ENCODE data around the gene NR1H3. TPM values are rescaled to one million over a fixed set of nuclear protein-coding genes. Genes with fewer than 3 reads are reported as not detected.

NR1H3 gene
- total and polyA plus RNA-seq, 9 donors = 18.0 to 39.7 (median 27.3) TPM

DNA sequence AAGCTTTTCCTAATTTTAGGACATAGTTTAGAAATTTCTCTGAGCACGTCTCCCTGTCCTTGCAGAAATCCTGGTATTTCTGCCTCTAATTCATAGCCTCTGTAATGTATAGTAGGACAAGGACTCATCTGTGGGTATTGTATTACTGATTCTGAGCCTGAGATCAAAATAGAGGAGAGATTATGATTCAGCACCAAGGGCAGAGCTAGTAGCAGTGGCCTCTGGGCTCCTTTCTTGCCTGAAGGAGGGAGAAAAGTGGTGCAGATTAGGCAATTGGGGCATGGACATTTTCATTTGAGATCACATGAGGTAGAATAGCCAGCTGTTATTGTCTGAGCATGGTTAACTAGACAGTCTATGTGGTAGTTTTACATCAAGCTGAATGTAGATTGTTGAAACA, 14.9 kb downstream of the NR1H3 start:
- H3K27ac ChIP-seq = no peak overlapping the region
- DNase-seq = no peak
- TF ChIP-seq CTCF (IDR thresholded peaks at IDR 0.05) = no peak
- no peak for TF ChIP-seq POLR2A (IDR thresholded peaks at IDR 0.05)
- no peak for TF ChIP-seq EP300 (IDR thresholded peaks at IDR 0.05)
- H3K36me3 ChIP-seq = no peaks in the 10 kb centered on the region
- no peak overlapping the region for H3K4me3 ChIP-seq
- no peaks in the 10 kb centered on the region for H3K9me3 ChIP-seq
- H3K4me1 ChIP-seq (ENCODE audit: insufficient read depth) = peaks cover 1% of the 10 kb centered on the region
- 0% methylated on average over 1 of the region's 1 CpG for WGBS, 3 donors
- intact Hi-C loops (cut with DNase I) = no loop called here
- no peaks in the 10 kb centered on the region for H3K27me3 ChIP-seq

DNA sequence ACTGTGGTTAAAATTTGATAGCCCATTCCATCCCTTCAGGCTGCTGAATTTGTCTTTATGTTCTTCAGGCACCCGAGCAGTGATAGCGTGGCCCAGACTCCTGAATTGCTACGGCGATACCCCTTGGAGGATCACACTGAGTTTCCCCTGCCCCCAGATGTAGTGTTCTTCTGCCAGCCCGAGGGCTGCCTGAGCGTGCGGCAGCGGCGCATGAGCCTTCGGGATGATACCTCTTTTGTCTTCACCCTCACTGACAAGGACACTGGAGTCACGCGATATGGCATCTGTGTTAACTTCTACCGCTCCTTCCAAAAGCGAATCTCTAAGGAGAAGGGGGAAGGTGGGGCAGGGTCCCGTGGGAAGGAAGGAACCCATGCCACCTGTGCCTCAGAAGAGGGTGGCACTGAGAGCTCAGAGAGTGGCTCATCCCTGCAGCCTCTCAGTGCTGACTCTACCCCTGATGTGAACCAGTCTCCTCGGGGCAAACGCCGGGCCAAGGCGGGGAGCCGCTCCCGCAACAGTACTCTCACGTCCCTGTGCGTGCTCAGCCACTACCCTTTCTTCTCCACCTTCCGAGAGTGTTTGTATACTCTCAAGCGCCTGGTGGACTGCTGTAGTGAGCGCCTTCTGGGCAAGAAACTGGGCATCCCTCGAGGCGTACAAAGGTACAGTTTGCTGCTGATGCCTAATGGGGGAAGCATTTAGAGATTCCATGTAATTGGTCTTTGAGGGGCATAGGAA, 16.9 kb downstream of the NR1H3 start:
- 92 to 95% (median 94%) methylated on average over 28 of the region's 28 CpGs for WGBS, 3 donors
- no peaks in the 10 kb centered on the region for H3K36me3 ChIP-seq
- no peak overlapping the region for H3K27ac ChIP-seq
- TF ChIP-seq CTCF (IDR thresholded peaks at IDR 0.05) (no peak), POLR2A (IDR thresholded peaks at IDR 0.05) (no peak), EP300 (IDR thresholded peaks at IDR 0.05) (no peak)
- H3K27me3 ChIP-seq = no peaks in the 10 kb centered on the region
- H3K9me3 ChIP-seq = no peaks in the 10 kb centered on the region
- intact Hi-C loops (cut with DNase I) = no loop called here
- H3K4me1 ChIP-seq (ENCODE audit: insufficient read depth) = peaks cover 1% of the 10 kb centered on the region
- H3K4me3 ChIP-seq = no peak overlapping the region
- DNase-seq = no peak

- Histone ChIP-seq H3K4me1 (ENCODE audit: insufficient read depth) (no peaks in the 10 kb centered on the region), H3K36me3 (no peaks in the 10 kb centered on the region), H3K27ac (no peak overlapping the region), H3K27me3 (no peaks in the 10 kb centered on the region), H3K4me3 (no peak overlapping the region), H3K9me3 (no peaks in the 10 kb centered on the region)
- intact Hi-C loops (cut with DNase I) = no loop called here
- DNase-seq = no peak
- TF ChIP-seq CTCF (IDR thresholded peaks at IDR 0.05) (no peak), EP300 (IDR thresholded peaks at IDR 0.05) (no peak), POLR2A (IDR thresholded peaks at IDR 0.05) (no peak)
- 88 to 92% (median 90%) methylated on average over 4 of the region's 4 CpGs for WGBS, 3 donors
Measured at GRCh38 chr11:47276923-47277322, 19.1 kb downstream of the NR1H3 start.

DNA sequence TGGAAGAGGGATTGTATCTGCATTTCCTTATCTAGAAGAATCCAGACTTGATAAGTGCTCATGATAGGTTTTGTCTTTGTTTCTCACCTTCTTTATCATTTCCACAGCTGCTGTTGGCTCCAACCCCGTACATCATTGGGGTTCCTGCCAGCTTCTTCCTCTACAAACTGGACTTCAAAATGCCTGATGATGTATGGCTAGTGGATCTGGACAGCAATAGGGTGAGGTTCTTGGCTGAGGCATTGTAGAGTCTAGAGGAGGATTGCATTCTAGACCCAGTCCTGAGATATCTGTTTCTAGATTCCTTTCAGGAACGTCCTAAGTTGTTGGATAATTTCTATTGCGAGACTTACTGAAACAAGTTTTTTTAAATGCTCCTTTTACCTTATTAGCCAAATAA, 20.3 kb downstream of the NR1H3 start:
- Histone ChIP-seq H3K27ac (no peak overlapping the region), H3K4me1 (ENCODE audit: insufficient read depth) (no peaks in the 10 kb centered on the region), H3K9me3 (no peaks in the 10 kb centered on the region), H3K36me3 (no peaks in the 10 kb centered on the region), H3K27me3 (no peaks in the 10 kb centered on the region), H3K4me3 (no peak overlapping the region)
- intact Hi-C loops (cut with DNase I) = no loop called here
- TF ChIP-seq POLR2A (IDR thresholded peaks at IDR 0.05) (no peak), EP300 (IDR thresholded peaks at IDR 0.05) (no peak), CTCF (IDR thresholded peaks at IDR 0.05) (no peak)
- no peak for DNase-seq
- 46 to 59% (median 47%) methylated on average over 3 of the region's 3 CpGs for WGBS, 3 donors
